HG03175 (cell line): ENCODE measurements around the gene COL28A1.
A peak's percentile ranks its signal among the peaks of the same experiment; 100 is the strongest.
"Not testable (repeated sequence)": the region's sequence is repeated elsewhere in the genome, so short reads cannot be mapped to it uniquely, and the experiment has no call there.

Experiments
- ATAC-seq: cut with Tn5 transposase; IDR thresholded peaks from one replicate; pipeline ENCODE4 v1.9.1; 2021; ENCODE audit warnings: mild to moderate bottlenecking, moderate library complexity; ENCODE audit not compliant: unreplicated experiment

COL28A1 gene

GRCh38 chr7:7519528-7519927 lies 16.1 kb downstream of the COL28A1 start:
- no peak for ATAC-seq

- no peak for ATAC-seq
Observed at GRCh38 chr7:7519056-7519455, 16.6 kb downstream of the COL28A1 start.

- ATAC-seq: no peak
Observed at GRCh38 chr7:7517754-7518153, 17.9 kb downstream of the COL28A1 start.

GRCh38 chr7:7516662-7517061 lies 19.0 kb downstream of the COL28A1 start:
- ATAC-seq: no peak

GRCh38 chr7:7516156-7516555 lies 19.5 kb downstream of the COL28A1 start:
- ATAC-seq: no peak

GRCh38 chr7:7512861-7513597 lies 22.6 kb downstream of the COL28A1 start:
- ATAC-seq: no peak

GRCh38 chr7:7510794-7511193 lies 24.9 kb downstream of the COL28A1 start:
- no peak for ATAC-seq

GRCh38 chr7:7505915-7506314 lies 29.8 kb downstream of the COL28A1 start:
- no peak for ATAC-seq

GRCh38 chr7:7504910-7505704 lies 30.6 kb downstream of the COL28A1 start:
- no peak for ATAC-seq

- no peak for ATAC-seq
Observed at GRCh38 chr7:7499892-7500291, 35.8 kb downstream of the COL28A1 start.

GRCh38 chr7:7498856-7499255 lies 36.8 kb downstream of the COL28A1 start:
- no peak for ATAC-seq

GRCh38 chr7:7496311-7496710 lies 39.4 kb downstream of the COL28A1 start:
- ATAC-seq: no peak

GRCh38 chr7:7495171-7495570 lies 40.5 kb downstream of the COL28A1 start:
- ATAC-seq: no peak

- ATAC-seq: no peak
Observed at GRCh38 chr7:7491044-7491443, 44.6 kb downstream of the COL28A1 start.

- no peak for ATAC-seq
Observed at GRCh38 chr7:7490003-7490402, 45.7 kb downstream of the COL28A1 start.

GRCh38 chr7:7489546-7489945 lies 46.1 kb downstream of the COL28A1 start:
- ATAC-seq: no peak

- ATAC-seq: peak; percentile 50
Observed at GRCh38 chr7:7486362-7486761, 49.3 kb downstream of the COL28A1 start.

GRCh38 chr7:7484072-7484471 lies 51.6 kb downstream of the COL28A1 start:
- ATAC-seq: no peak

GRCh38 chr7:7481802-7482201 lies 53.9 kb downstream of the COL28A1 start:
- ATAC-seq: no peak

GRCh38 chr7:7479275-7479805 lies 56.3 kb downstream of the COL28A1 start:
- no peak for ATAC-seq

GRCh38 chr7:7478569-7478968 lies 57.1 kb downstream of the COL28A1 start:
- ATAC-seq: no peak

- ATAC-seq: not testable (repeated sequence)
Observed at GRCh38 chr7:7477641-7478040, 58.0 kb downstream of the COL28A1 start.
